ENCODE results near the gene CALU.

Gene CALU

GRCh38 chr7:128752251-128752650 is 13.1 kb downstream of the CALU start:
- DNase-seq (ENCODE audit: low spot score) = no peak

- no peak for DNase-seq (ENCODE audit: low spot score)
Observed at GRCh38 chr7:128755075-128755818, 16.1 kb downstream of the CALU start.

GRCh38 chr7:128755819-128756476 is 16.8 kb downstream of the CALU start:
- no peak for DNase-seq (ENCODE audit: low spot score)

- DNase-seq (ENCODE audit: low spot score) = no peak
Observed at GRCh38 chr7:128757203-128757602, 18.0 kb downstream of the CALU start.

GRCh38 chr7:128758553-128758952 is 19.4 kb downstream of the CALU start:
- DNase-seq (ENCODE audit: low spot score) = no peak

- no peak for DNase-seq (ENCODE audit: low spot score)
Observed at GRCh38 chr7:128759242-128759641, 20.1 kb downstream of the CALU start.

- DNase-seq (ENCODE audit: low spot score) = no peak
Observed at GRCh38 chr7:128763541-128763940, 24.4 kb downstream of the CALU start.

- no peak for DNase-seq (ENCODE audit: low spot score)
Observed at GRCh38 chr7:128767475-128768110, 28.4 kb downstream of the CALU start.

- no peak for DNase-seq (ENCODE audit: low spot score)
Observed at GRCh38 chr7:128770233-128770632, 31.1 kb downstream of the CALU start.

GRCh38 chr7:128773604-128774003 is 34.4 kb downstream of the CALU start:
- no peak for DNase-seq (ENCODE audit: low spot score)

GRCh38 chr7:128774029-128774689 is 35.0 kb downstream of the CALU start:
- DNase-seq (ENCODE audit: low spot score) = no peak

GRCh38 chr7:128774921-128775320 is 35.8 kb downstream of the CALU start:
- no peak for DNase-seq (ENCODE audit: low spot score)

GRCh38 chr7:128775744-128776474 is 36.8 kb downstream of the CALU start, which contains the start of gene OPN1SW:
OPN1SW (minus strand) TSS chr7:128775794; CDS start chr7:128775781, 13 bp downstream.
- DNase-seq (ENCODE audit: low spot score) = no peak

GRCh38 chr7:128777156-128778123 is 38.3 kb downstream of the CALU start:
- DNase-seq (ENCODE audit: low spot score) = peak; percentile 22

GRCh38 chr7:128778946-128779345 is 39.8 kb downstream of the CALU start:
- no peak for DNase-seq (ENCODE audit: low spot score)

- DNase-seq (ENCODE audit: low spot score) = no peak
Observed at GRCh38 chr7:128781126-128781525, 42.0 kb downstream of the CALU start.

- DNase-seq (ENCODE audit: low spot score) = no peak
Observed at GRCh38 chr7:128781851-128782250, 42.7 kb downstream of the CALU start.

- DNase-seq (ENCODE audit: low spot score) = no peak
Observed at GRCh38 chr7:128783143-128783861, 44.1 kb downstream of the CALU start.

GRCh38 chr7:128785738-128786137 is 46.6 kb downstream of the CALU start:
- DNase-seq (ENCODE audit: low spot score) = no peak

Measured in LoVo (cell line).